Globus pallidus (tissue), 1 donor: Measurements from ENCODE around the gene CCDC90B.

Source experiments
- DNase-seq: peaks from one replicate; pipeline ENCODE4 v3.0.0-alpha.2; 2015; ENCODE audit warnings: low spot score

The CCDC90B gene

DNA sequence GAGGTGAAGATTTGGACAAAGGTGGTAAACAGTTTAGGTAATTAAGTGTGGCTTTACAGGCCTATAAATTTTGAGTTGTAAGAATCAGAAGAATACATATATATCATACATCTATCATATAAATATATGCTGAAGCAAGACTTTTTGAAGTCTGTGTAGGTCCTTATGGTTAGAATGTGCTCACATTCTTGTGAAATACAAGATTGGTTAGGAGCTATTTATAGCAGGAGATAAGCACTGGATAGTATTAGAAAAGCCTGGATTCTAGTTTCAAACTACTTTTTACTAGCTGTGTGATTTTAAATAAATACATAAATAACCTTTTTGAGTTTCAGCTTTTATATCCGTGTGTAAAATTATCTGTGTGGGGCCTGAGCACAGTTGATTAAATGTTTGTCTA is 50.3 kb downstream of the CCDC90B start:
- no peak for DNase-seq

DNA sequence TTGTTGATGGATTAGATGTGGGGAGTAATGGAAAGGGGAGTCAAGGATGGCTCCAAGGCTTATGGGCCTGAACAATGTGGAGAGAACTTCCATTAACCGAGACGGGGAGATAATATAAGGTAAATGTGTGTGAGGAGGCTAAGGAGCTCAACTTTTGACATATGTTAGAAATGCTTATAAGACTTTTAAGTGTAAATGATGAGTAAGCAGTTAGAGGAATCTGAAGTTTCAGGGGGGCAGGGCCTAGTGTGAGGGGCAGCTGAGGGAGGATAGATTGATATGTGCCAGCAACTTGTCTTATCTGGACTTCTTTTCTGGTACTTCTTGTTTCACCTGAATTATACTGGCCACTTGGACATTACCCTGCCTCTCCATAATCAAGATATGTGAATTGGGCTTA is 62.7 kb downstream of the CCDC90B start:
- no peak for DNase-seq

DNA sequence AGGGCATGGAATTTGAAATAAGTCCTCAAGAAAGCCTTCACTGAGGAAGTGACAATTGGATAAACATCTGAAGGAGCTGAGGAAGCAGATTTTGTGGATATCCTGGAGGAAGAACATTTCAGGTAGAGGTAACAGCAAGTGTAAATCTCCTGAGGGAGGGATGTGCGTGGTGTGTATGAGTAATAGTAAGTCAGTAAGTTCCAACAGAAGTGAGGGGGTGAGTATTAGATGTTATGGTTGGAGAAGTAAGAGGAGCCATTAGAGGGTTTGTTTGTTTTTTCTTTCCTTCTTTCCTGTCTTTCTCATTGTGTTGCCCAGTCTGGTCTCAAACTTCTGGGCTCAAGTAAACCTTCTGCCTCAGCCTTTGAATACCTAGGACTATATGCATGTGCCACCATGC is 63.7 kb downstream of the CCDC90B start:
- DNase-seq, result no peak

DNA sequence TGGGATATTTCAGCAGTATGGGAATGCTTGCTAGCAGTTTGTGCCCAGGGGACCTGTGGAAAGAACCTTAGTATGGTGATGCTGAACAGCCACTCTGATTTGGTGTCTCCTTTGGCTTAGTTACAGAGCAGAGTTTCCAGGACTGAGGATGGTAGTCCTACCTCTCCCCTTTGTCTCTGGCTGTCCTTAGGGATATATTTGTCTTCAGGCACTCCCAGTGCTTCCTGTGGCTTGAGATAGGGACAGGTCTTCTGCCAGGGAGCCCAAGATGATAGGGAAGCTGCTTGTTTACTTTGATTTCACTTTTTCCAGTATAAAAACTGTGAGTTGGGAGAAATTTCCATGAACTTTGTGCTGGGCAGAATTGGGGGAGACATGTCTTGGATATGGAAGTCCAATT is 64.5 kb downstream of the CCDC90B start:
- no peak for DNase-seq

DNA sequence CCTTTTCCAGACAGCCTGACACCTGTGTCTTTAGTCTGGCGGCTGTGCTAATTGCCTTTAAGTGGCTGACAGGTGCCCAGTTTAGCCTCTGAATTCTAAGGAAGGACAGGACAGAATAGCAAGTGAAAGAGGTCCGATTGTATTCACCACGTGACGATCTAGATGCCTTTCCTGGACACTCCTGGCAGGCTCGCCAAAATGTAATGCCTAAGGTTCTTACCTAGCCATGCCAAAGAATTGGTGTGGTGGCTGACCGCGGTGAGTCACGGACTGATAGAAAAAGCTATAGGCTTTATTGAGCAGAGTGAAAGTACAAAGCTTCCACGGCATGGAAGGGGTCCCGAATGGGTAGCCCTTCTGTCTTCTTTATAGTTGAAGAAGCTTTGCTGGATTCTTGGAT is 65.9 kb downstream of the CCDC90B start:
- DNase-seq, result no peak

DNA sequence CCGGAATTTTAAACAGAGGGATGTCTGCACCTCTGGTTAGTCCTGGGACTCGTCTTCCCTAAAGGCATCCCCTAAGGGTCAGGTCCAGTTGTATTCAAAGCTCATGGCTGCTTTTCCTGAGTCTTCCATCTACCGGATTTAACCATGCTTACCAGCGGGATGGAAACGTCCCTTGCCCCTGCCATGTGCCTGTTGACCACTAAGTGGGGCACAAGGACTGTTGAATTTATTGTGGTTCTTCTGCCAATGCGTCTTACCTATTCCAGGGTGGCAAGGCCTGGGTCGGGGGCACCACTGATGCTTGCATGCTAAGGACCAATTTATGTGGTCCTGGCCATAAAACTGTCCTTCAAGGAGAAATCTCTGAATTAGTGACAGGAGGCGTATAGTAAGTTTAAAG is 67.1 kb downstream of the CCDC90B start:
- no peak for DNase-seq
